ENCODE results near the gene HOXB2. TPM values are rescaled to one million over a fixed set of nuclear protein-coding genes. Genes with fewer than 3 reads are reported as not detected.

The HOXB2 gene
- total and polyA plus RNA-seq, 2 donors (not counting 1 experiment from before 2014, with no cell fraction given) = 12.2 to 12.3 TPM

DNA sequence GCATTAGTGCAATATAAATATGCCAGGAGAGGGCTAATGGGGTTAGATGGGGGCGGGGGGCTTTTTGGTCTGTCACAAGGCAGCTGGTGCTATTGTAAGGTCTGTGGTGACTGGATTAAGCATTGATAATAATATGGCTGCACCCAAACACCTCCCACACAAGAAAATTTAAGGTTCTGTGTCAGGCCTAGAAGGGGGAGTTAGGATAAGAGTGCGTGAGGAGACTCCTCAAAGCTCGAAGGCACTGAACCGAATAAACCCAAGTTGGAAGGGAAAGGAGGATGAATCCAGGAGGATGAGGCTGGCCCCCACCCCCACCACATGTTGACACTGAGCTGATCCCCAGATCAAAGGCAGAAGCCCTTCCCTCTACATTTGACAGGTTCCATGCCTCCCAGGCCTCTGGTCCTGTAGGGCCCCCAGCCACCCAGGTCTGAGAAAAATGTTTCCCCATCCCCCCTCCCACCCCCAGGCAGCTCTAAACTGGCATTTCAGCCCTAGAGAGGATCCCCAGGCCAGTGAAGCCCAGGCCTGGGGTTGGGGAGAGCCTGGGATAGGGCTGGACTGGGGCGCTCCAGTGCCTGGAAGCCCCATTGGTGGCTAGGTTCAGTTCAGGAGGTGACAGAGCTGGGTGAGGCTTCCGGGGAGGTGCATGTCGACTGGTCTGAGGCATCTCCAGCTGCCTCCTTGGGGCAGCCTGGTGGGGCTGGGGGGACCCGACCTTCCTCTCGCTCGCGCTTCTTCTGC is 15.8 kb downstream of the HOXB2 start:
- no peaks in the 10 kb centered on the region for H3K27me3 ChIP-seq (ENCODE audit: control insufficient read depth, insufficient read depth, low read length)

DNA sequence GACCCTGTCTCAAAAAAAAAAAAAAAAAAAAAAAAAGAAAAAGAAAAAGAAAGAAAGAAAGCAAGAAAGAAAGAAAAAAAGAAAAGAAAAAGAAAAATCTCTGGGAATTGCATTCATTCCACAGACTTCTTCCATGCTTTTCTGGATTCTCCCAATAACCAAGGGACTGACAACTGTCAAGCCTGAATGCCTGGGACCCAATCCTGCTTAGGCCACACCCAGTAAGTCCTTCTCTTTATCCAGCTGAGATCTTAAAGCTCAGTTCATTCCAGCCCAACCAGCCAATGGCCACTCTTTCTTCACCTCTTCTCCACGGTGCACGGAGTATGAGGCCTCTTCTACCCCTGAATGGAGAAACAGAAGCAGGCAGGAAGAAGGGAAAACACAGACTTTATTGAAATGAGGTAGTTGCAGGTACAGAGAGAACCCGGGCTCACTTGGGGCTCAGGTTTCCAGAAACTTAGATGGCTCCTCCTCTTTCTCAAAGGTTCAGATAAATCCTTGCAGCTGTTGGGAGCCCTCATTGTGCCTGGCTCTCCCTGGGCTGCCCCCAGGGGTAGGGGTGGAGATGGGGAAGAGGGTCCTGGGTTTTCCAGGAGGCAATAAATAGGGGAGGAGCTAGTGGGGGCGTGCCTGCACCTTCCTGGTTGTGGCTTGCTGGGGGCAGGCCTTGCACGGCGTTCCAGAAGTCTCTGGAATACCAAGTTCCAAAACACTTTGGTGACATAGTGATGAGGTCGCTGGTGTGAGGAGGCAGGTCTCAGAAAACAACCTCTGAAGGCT is 16.6 kb downstream of the HOXB2 start:
- no peak for DNase-seq (ENCODE audit: low read depth in 2 of 2)
- H3K9me3 ChIP-seq (ENCODE audit: control insufficient read depth, insufficient read depth, low read depth, low read length) = no peaks in the 10 kb centered on the region
- H4K20me1 ChIP-seq (ENCODE audit: control insufficient read depth, extremely low read depth, insufficient read depth, low read length) = no peaks in the 10 kb centered on the region
- no peak overlapping the region for H2AFZ ChIP-seq (ENCODE audit: low read length)
- H3K4me2 ChIP-seq (ENCODE audit: extremely low read depth, insufficient read depth, low read length) = no peak overlapping the region
- TF ChIP-seq, protein P1, sequence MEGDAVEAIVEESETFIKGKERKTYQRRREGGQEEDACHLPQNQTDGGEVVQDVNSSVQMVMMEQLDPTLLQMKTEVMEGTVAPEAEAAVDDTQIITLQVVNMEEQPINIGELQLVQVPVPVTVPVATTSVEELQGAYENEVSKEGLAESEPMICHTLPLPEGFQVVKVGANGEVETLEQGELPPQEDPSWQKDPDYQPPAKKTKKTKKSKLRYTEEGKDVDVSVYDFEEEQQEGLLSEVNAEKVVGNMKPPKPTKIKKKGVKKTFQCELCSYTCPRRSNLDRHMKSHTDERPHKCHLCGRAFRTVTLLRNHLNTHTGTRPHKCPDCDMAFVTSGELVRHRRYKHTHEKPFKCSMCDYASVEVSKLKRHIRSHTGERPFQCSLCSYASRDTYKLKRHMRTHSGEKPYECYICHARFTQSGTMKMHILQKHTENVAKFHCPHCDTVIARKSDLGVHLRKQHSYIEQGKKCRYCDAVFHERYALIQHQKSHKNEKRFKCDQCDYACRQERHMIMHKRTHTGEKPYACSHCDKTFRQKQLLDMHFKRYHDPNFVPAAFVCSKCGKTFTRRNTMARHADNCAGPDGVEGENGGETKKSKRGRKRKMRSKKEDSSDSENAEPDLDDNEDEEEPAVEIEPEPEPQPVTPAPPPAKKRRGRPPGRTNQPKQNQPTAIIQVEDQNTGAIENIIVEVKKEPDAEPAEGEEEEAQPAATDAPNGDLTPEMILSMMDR (conservative IDR thresholded peaks at IDR 0.05 in 1 of 2, IDR thresholded peaks at IDR 0.05 in 1 of 2; ENCODE audit: low read depth in 1 of 2, low read length in 2 of 2) = no peak
- no peaks in the 10 kb centered on the region for H3K27me3 ChIP-seq (ENCODE audit: control insufficient read depth, insufficient read depth, low read length)
- H3K4me3 ChIP-seq (replicated peaks in 1 of 4; ENCODE audit: control extremely low read depth in 1 of 4, insufficient read depth in 1 of 4, low read depth in 3 of 4, low read length in 4 of 4) = no peak overlapping the region
- H3K36me3 ChIP-seq (ENCODE audit: control insufficient read depth, insufficient read depth, low read length) = no peaks in the 10 kb centered on the region
- H3K4me1 ChIP-seq (ENCODE audit: control insufficient read depth, extremely low read depth, insufficient read depth, low read length) = no peaks in the 10 kb centered on the region
- H3K9ac ChIP-seq (ENCODE audit: insufficient read depth, low read length) = no peak overlapping the region
- no peak overlapping the region for H3K27ac ChIP-seq (ENCODE audit: insufficient read depth, low read length)
- H3K79me2 ChIP-seq (ENCODE audit: control insufficient read depth, insufficient read depth, low read length) = no peaks in the 10 kb centered on the region

More for the DNA sequence above, 15.8 kb downstream of the HOXB2 start:
- H3K4me3 ChIP-seq (replicated peaks in 1 of 4; ENCODE audit: control extremely low read depth in 1 of 4, insufficient read depth in 1 of 4, low read depth in 3 of 4, low read length in 4 of 4) = no peak overlapping the region
- H3K4me1 ChIP-seq (ENCODE audit: control insufficient read depth, extremely low read depth, insufficient read depth, low read length) = no peaks in the 10 kb centered on the region
- H2AFZ ChIP-seq (ENCODE audit: low read length) = no peak overlapping the region
- no peaks in the 10 kb centered on the region for H3K36me3 ChIP-seq (ENCODE audit: control insufficient read depth, insufficient read depth, low read length)
- H3K79me2 ChIP-seq (ENCODE audit: control insufficient read depth, insufficient read depth, low read length) = no peaks in the 10 kb centered on the region
- no peak overlapping the region for H3K9ac ChIP-seq (ENCODE audit: insufficient read depth, low read length)
- no peak overlapping the region for H3K27ac ChIP-seq (ENCODE audit: insufficient read depth, low read length)
- DNase-seq (ENCODE audit: low read depth in 2 of 2) = no peak
- no peaks in the 10 kb centered on the region for H3K9me3 ChIP-seq (ENCODE audit: control insufficient read depth, insufficient read depth, low read depth, low read length)
- H3K4me2 ChIP-seq (ENCODE audit: extremely low read depth, insufficient read depth, low read length) = no peak overlapping the region
- TF ChIP-seq, protein P1 (conservative IDR thresholded peaks at IDR 0.05 in 1 of 2, IDR thresholded peaks at IDR 0.05 in 1 of 2; ENCODE audit: low read depth in 1 of 2, low read length in 2 of 2) = no peak
- no peak for TF ChIP-seq EZH2 (IDR thresholded peaks at IDR 0.05; ENCODE audit: low read length, missing control alignments)
- no peaks in the 10 kb centered on the region for H4K20me1 ChIP-seq (ENCODE audit: control insufficient read depth, extremely low read depth, insufficient read depth, low read length)

DNA sequence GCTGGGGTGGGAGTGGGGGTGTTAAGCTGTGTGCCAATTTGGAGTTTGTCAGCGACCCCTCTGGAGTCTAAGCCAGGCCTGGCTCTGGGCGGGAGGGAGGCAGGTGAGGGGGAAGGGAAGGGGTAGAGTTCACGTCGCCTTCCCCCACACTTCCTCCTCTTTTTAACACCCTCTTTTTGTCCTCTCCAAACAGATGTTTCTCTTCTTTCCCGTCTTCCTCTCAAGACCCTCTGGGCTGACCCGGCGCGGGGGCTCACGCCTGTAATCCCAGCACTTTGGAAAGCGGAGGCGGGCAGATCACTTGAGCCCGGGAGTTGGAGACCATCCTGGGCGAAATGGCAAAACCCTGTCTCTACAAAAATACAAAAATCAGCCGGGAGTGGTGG is 17.4 kb downstream of the HOXB2 start:
- Histone ChIP-seq H3K27me3 (ENCODE audit: control insufficient read depth, insufficient read depth, low read length) (no peaks in the 10 kb centered on the region), H3K36me3 (ENCODE audit: control insufficient read depth, insufficient read depth, low read length) (no peaks in the 10 kb centered on the region), H3K4me2 (ENCODE audit: extremely low read depth, insufficient read depth, low read length) (no peak overlapping the region), H3K4me1 (ENCODE audit: control insufficient read depth, extremely low read depth, insufficient read depth, low read length) (peaks cover 2% of the 10 kb centered on the region), H3K79me2 (ENCODE audit: control insufficient read depth, insufficient read depth, low read length) (no peaks in the 10 kb centered on the region), H3K27ac (ENCODE audit: insufficient read depth, low read length) (no peak overlapping the region), H4K20me1 (ENCODE audit: control insufficient read depth, extremely low read depth, insufficient read depth, low read length) (no peaks in the 10 kb centered on the region), H2AFZ (ENCODE audit: low read length) (no peak overlapping the region), H3K9me3 (ENCODE audit: control insufficient read depth, insufficient read depth, low read depth, low read length) (no peaks in the 10 kb centered on the region), H3K9ac (ENCODE audit: insufficient read depth, low read length) (no peak overlapping the region), H3K4me3 (replicated peaks in 1 of 4; ENCODE audit: control extremely low read depth in 1 of 4, insufficient read depth in 1 of 4, low read depth in 3 of 4, low read length in 4 of 4) (no peak overlapping the region)
- no peak for DNase-seq (ENCODE audit: low read depth in 2 of 2)
- no peak for TF ChIP-seq EZH2 (IDR thresholded peaks at IDR 0.05; ENCODE audit: low read length, missing control alignments)
- TF ChIP-seq, protein P1 (conservative IDR thresholded peaks at IDR 0.05 in 1 of 2, IDR thresholded peaks at IDR 0.05 in 1 of 2; ENCODE audit: low read depth in 1 of 2, low read length in 2 of 2) = no peak
